T47D (cell line): ENCODE measurements around the gene METTL26.
A peak's percentile ranks its signal among the peaks of the same experiment; 100 is the strongest.
"Not testable (repeated sequence)": the region's sequence is repeated elsewhere in the genome, so short reads cannot be mapped to it uniquely, and the experiment has no call there.

Experiments
- DNase-seq, 2 experiments: peaks; one replicate each; pipeline versions ENCODE4 v3.0.0 to v3.0.0-alpha.2; 2011 to 2012; ENCODE audit warnings: low read depth in 1 of 2, low spot score in 1 of 2
- JUND ChIP-seq: IDR thresholded peaks from 2 replicates; pipeline ENCODE4 v1.6.1; 2012; ENCODE audit warnings: low read depth
- in situ Hi-C: cut with HindIII; loops from 2 replicates; pipeline ENCODE4 v1.10.0; 2016; ENCODE audit warnings: low sequenced_read_pairs, low pct_unique_long_range_greater_than_20kb

The METTL26 gene

GRCh38 chr16:598823-599739 lies 37.0 kb downstream of the METTL26 start:
- in situ Hi-C loops = no loop called here
- no peak for DNase-seq
- no peak for TF ChIP-seq JUND

- DNase-seq, in situ Hi-C loops: not testable (repeated sequence)
These were observed 38.5 kb downstream of the METTL26 start for GRCh38 chr16:597655-598054.

- DNase-seq = no peak
- TF ChIP-seq JUND = no peak
- in situ Hi-C loops = no loop called here
These were observed 39.4 kb downstream of the METTL26 start for GRCh38 chr16:596736-597060.

GRCh38 chr16:595942-596735 lies 40.0 kb downstream of the METTL26 start:
- no peak for TF ChIP-seq JUND
- no peak for DNase-seq
- in situ Hi-C loops = no loop called here

GRCh38 chr16:595094-595528 lies 41.0 kb downstream of the METTL26 start:
- in situ Hi-C loops = no loop called here
- DNase-seq = no peak
- TF ChIP-seq JUND = no peak

- no peak for DNase-seq
- in situ Hi-C loops = no loop called here
- no peak for TF ChIP-seq JUND
These were observed 42.3 kb downstream of the METTL26 start for GRCh38 chr16:593807-594206.

- in situ Hi-C loops = no loop called here
- TF ChIP-seq JUND = no peak; the same call in 1 of the 2 replicates
- DNase-seq = peak; percentile 71 to 94
These were observed 42.7 kb downstream of the METTL26 start for GRCh38 chr16:593406-593805.

GRCh38 chr16:592518-593306 lies 43.4 kb downstream of the METTL26 start:
- in situ Hi-C loops = no loop called here
- TF ChIP-seq JUND = no peak
- DNase-seq = no peak

GRCh38 chr16:591892-592517 lies 44.1 kb downstream of the METTL26 start:
- DNase-seq = peak in 1 of 2 experiments; percentile 75
- TF ChIP-seq JUND = no peak
- in situ Hi-C loops = no loop called here

GRCh38 chr16:591231-591630 lies 44.9 kb downstream of the METTL26 start:
- DNase-seq = no peak
- TF ChIP-seq JUND = no peak
- in situ Hi-C loops = no loop called here

GRCh38 chr16:590815-591200 lies 45.3 kb downstream of the METTL26 start:
- in situ Hi-C loops = no loop called here
- no peak for DNase-seq
- no peak for TF ChIP-seq JUND

GRCh38 chr16:590188-590814 lies 45.8 kb downstream of the METTL26 start:
- in situ Hi-C loops = no loop called here
- TF ChIP-seq JUND = no peak

More at GRCh38 chr16:590188-590814, 45.8 kb downstream of the METTL26 start:
- no peak for DNase-seq
